Prostate gland (tissue), 2 donors: ENCODE measurements around the gene TMEM178B. TPM values are rescaled to one million over a fixed set of nuclear protein-coding genes. Genes with fewer than 3 reads are reported as not detected.

Source experiments
- DNase-seq: peaks from one replicate; pipeline ENCODE4 v3.0.0-alpha.2; 2019; ENCODE audit warnings: low spot score
- H3K27ac ChIP-seq, 2 donors: fragments of 200-600 bp; sonication (generic); 2 replicates each; pipeline ENCODE4 v1.5.1; 2017 to 2019
- H3K27me3 ChIP-seq: fragments of 200-600 bp; sonication (generic); replicated peaks from 2 replicates; pipeline ENCODE4 v1.5.1; 2019; ENCODE audit not compliant: insufficient read depth
- H3K36me3 ChIP-seq, 2 donors: fragments of 200-600 bp; sonication (generic); 1 replicate in 1 of 2; 2 replicates in 1 of 2; pipeline versions ENCODE4 v1.5.1 to v1.8.1; 2017 to 2019
- H3K4me1 ChIP-seq: fragments of 200-600 bp; sonication (generic); replicated peaks from 2 replicates; pipeline ENCODE4 v1.5.1; 2019
- H3K4me3 ChIP-seq, 2 donors: fragments of 200-600 bp; sonication (generic); 2 replicates each; pipeline ENCODE4 v1.5.1; 2017 to 2019
- H3K9me3 ChIP-seq: fragments of 200-600 bp; sonication (generic); 2 replicates; pipeline ENCODE4 v1.5.1; 2017
- CTCF ChIP-seq, 4 experiments: fragments of 200-600 bp in 2 of 4; fragments of 450-650 bp in 2 of 4; sonication (generic) in 2 of 4; IDR thresholded peaks; 1 replicate in 3 of 4; 2 replicates in 1 of 4; pipeline ENCODE4 v1.5.1; 2016 to 2019; ENCODE audit warnings: antibody characterized with exemption in 4 of 4, mild to moderate bottlenecking in 2 of 4, moderate library complexity in 2 of 4
- POLR2A ChIP-seq: fragments of 450-650 bp; IDR thresholded peaks from one replicate; pipeline ENCODE4 v1.6.1; 2016; ENCODE audit warnings: antibody characterized with exemption, mild to moderate bottlenecking
- POLR2AphosphoS5 ChIP-seq: sonication (generic); formaldehyde crosslinking; IDR thresholded peaks from one replicate; pipeline ENCODE4 v1.6.1; 2017; ENCODE audit warnings: antibody characterized with exemption
- WGBS: methylation state at CpG from one replicate; pipeline ENCODE4 v1.1.5; 2018; 5-methylcytosine and 5-hydroxymethylcytosine counted together
- intact Hi-C: fragments of 100-400 bp; cut with DNase I; formaldehyde crosslinking; loops from one replicate; pipeline ENCODE4 v1.14.2; 2022
- total RNA-seq, 2 donors: library from RNA; depleted of rRNA; stranded (reverse); fragments of >200 nt; gene quantifications; one replicate each; pipeline ENCODE4 v1.1.0, GENCODE V29; 2016

TMEM178B gene
- total RNA-seq, 2 donors from 2014 or later, result 3.4 to 5.2 TPM

GRCh38 chr7:141203177-141203576 is 129.3 kb downstream of the TMEM178B start:
- no peaks in the 10 kb centered on the region for H3K9me3 ChIP-seq
- H3K27ac ChIP-seq, result no peak overlapping the region
- H3K4me1 ChIP-seq, result no peaks in the 10 kb centered on the region
- WGBS, result 88% methylated on average over 6 of the region's 6 CpGs
- no peak overlapping the region for H3K4me3 ChIP-seq
- TF ChIP-seq POLR2AphosphoS5 (no peak), POLR2A (no peak), CTCF (IDR thresholded peaks at IDR 0.05) (no peak)
- H3K27me3 ChIP-seq, result no peaks in the 10 kb centered on the region
- no peak for DNase-seq
- intact Hi-C loops, result no loop called here
- H3K36me3 ChIP-seq, result no peaks in the 10 kb centered on the region

- H3K9me3 ChIP-seq, result no peaks in the 10 kb centered on the region
- TF ChIP-seq POLR2A (no peak), CTCF (IDR thresholded peaks at IDR 0.05) (no peak), POLR2AphosphoS5 (no peak)
- no peak overlapping the region for H3K4me3 ChIP-seq
- no peak overlapping the region for H3K27ac ChIP-seq
- H3K4me1 ChIP-seq, result no peaks in the 10 kb centered on the region
- no peak for DNase-seq
- H3K27me3 ChIP-seq, result no peaks in the 10 kb centered on the region
- intact Hi-C loops, result no loop called here
- no peaks in the 10 kb centered on the region for H3K36me3 ChIP-seq
- 37% methylated on average over 4 of the region's 4 CpGs for WGBS
These were observed 129.7 kb downstream of the TMEM178B start for GRCh38 chr7:141203586-141203985.

GRCh38 chr7:141207661-141208060 is 133.8 kb downstream of the TMEM178B start:
- intact Hi-C loops, result no loop called here
- no peaks in the 10 kb centered on the region for H3K27me3 ChIP-seq
- no peak for DNase-seq
- no peaks in the 10 kb centered on the region for H3K4me1 ChIP-seq
- H3K36me3 ChIP-seq, result no peaks in the 10 kb centered on the region
- H3K9me3 ChIP-seq, result no peaks in the 10 kb centered on the region
- TF ChIP-seq CTCF (IDR thresholded peaks at IDR 0.05) (no peak), POLR2AphosphoS5 (no peak), POLR2A (no peak)
- 91% methylated on average over 3 of the region's 3 CpGs for WGBS
- H3K27ac ChIP-seq, result no peak overlapping the region
- H3K4me3 ChIP-seq, result no peak overlapping the region

GRCh38 chr7:141208539-141208938 is 134.7 kb downstream of the TMEM178B start:
- DNase-seq, result no peak
- H3K36me3 ChIP-seq, result no peaks in the 10 kb centered on the region
- no peak overlapping the region for H3K4me3 ChIP-seq
- WGBS, result 35% methylated on average over 3 of the region's 3 CpGs
- H3K9me3 ChIP-seq, result no peaks in the 10 kb centered on the region
- H3K27ac ChIP-seq, result no peak overlapping the region
- intact Hi-C loops, result no loop called here
- no peaks in the 10 kb centered on the region for H3K4me1 ChIP-seq
- no peaks in the 10 kb centered on the region for H3K27me3 ChIP-seq
- TF ChIP-seq CTCF (IDR thresholded peaks at IDR 0.05), result no peak
- no peak for TF ChIP-seq POLR2A
- no peak for TF ChIP-seq POLR2AphosphoS5

GRCh38 chr7:141209454-141209853 is 135.6 kb downstream of the TMEM178B start:
- TF ChIP-seq CTCF (IDR thresholded peaks at IDR 0.05) (no peak), POLR2AphosphoS5 (no peak), POLR2A (no peak)
- Histone ChIP-seq H3K36me3 (no peaks in the 10 kb centered on the region), H3K4me3 (no peak overlapping the region), H3K4me1 (no peaks in the 10 kb centered on the region), H3K27ac (no peak overlapping the region), H3K27me3 (no peaks in the 10 kb centered on the region), H3K9me3 (no peaks in the 10 kb centered on the region)
- intact Hi-C loops, result no loop called here
- no peak for DNase-seq
- 59% methylated on average over 3 of the region's 3 CpGs for WGBS
